ENCODE measurements around the gene ARMC9. TPM values are rescaled to one million over a fixed set of nuclear protein-coding genes. Genes with fewer than 3 reads are reported as not detected.

Gene ARMC9
- total and polyA plus RNA-seq, 2 of the 13 experiments (the other 11 are each of a cell fraction or from before 2014, with no cell fraction given) = 9.1 to 12.8 TPM

DNA sequence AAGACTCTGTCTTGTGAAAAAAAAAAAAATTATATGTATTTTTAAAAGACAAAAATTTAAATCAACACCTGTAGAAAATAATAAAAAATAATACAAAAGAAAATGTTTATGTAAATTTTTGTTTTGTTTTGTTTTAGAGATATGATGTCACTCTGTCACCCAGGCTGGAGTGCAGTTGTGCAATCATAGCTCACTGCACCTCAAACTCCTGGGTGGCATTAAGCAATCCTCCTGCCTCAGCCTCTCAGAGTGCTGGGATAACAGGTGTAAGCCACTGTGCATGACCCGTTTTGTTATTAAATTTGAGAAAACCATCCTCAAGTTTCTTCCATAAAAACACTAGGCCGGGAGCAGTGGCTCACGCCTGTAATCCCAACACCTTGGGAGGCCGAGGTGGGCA lies 140.9 kb downstream of the ARMC9 start (continued):
- TF ChIP-seq, protein P1, sequence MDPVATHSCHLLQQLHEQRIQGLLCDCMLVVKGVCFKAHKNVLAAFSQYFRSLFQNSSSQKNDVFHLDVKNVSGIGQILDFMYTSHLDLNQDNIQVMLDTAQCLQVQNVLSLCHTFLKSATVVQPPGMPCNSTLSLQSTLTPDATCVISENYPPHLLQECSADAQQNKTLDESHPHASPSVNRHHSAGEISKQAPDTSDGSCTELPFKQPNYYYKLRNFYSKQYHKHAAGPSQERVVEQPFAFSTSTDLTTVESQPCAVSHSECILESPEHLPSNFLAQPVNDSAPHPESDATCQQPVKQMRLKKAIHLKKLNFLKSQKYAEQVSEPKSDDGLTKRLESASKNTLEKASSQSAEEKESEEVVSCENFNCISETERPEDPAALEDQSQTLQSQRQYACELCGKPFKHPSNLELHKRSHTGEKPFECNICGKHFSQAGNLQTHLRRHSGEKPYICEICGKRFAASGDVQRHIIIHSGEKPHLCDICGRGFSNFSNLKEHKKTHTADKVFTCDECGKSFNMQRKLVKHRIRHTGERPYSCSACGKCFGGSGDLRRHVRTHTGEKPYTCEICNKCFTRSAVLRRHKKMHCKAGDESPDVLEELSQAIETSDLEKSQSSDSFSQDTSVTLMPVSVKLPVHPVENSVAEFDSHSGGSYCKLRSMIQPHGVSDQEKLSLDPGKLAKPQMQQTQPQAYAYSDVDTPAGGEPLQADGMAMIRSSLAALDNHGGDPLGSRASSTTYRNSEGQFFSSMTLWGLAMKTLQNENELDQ (CRISPR knock-in tag; IDR thresholded peaks at IDR 0.05; ENCODE audit: borderline replicate concordance) = no peak
- TF ChIP-seq, protein P2, sequence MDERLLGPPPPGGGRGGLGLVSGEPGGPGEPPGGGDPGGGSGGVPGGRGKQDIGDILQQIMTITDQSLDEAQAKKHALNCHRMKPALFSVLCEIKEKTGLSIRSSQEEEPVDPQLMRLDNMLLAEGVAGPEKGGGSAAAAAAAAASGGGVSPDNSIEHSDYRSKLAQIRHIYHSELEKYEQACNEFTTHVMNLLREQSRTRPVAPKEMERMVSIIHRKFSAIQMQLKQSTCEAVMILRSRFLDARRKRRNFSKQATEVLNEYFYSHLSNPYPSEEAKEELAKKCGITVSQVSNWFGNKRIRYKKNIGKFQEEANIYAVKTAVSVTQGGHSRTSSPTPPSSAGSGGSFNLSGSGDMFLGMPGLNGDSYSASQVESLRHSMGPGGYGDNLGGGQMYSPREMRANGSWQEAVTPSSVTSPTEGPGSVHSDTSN (CRISPR knock-in tag; IDR thresholded peaks at IDR 0.05) = no peak

DNA sequence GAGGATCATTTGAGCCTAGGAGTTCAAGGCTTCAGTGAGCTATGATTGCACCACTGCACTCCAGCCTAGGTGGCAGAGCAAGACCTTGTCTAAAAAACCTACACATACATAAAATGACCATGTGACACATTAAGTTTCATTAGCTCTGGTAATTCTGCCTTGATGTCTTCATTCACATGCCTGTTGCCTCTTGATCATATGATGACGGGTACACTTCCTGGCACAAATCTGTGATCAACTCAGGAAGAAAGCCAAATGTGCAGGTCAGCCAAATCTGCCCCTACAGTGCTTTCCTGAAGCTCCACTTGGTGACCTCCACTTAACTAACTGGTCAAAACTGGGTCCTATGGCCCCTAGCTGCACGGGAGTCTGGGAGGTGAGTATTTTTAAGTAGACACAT lies 142.7 kb downstream of the ARMC9 start:
- FAIRE-seq (no peak), ATAC-seq (no peak), DNase-seq (ENCODE audit: low spot score) (no peak)
- no peak overlapping the region for H3K4me2 ChIP-seq (ENCODE audit: low read depth, low read length)
- H3K27ac ChIP-seq (ENCODE audit: extremely low read length, insufficient read depth, low read length) = no peak overlapping the region
- ChIA-PET POLR2A (no interaction called here), CTCF (ENCODE audit: low intra/inter-chr PET ratio, low total read pairs) (no interaction called here)
- 82% methylated on average over 2 of the region's 2 CpGs for WGBS (ENCODE audit: low lambda C conversion rate)
- H2AFZ ChIP-seq (ENCODE audit: low read length) = no peak overlapping the region
- H3K4me3 ChIP-seq (replicated peaks in 1 of 3; ENCODE audit: insufficient read depth in 1 of 3, low read depth in 2 of 3, low read length in 3 of 3) = no peak overlapping the region
- no peaks in the 10 kb centered on the region for H4K20me1 ChIP-seq (ENCODE audit: insufficient read depth, low read length)
- in situ Hi-C loops (cut with HindIII; ENCODE audit: extremely low pct_ligation_motif_present, low pct_unique_long_range_greater_than_20kb) = no loop called here
- no TSS peak for BruUV-seq (replicated peaks)
- H3K79me2 ChIP-seq (ENCODE audit: insufficient read depth, low read length) = no peaks in the 10 kb centered on the region
- no peaks in the 10 kb centered on the region for H3K36me3 ChIP-seq (replicated peaks in 1 of 2; ENCODE audit: control insufficient read depth in 1 of 2, insufficient read depth in 2 of 2, low read length in 2 of 2)
- no peak for TF ChIP-seq ZNF350 (CRISPR knock-in tag; IDR thresholded peaks at IDR 0.05; ENCODE audit: borderline replicate concordance, low read depth)
- no peak for TF ChIP-seq ZNF619 (CRISPR knock-in tag; IDR thresholded peaks at IDR 0.05)
- TF ChIP-seq NFE2L1 (CRISPR knock-in tag; IDR thresholded peaks at IDR 0.05; ENCODE audit: borderline replicate concordance) = no peak
- no peak for TF ChIP-seq CEBPG (CRISPR knock-in tag; IDR thresholded peaks at IDR 0.05)
- TF ChIP-seq, protein P3, sequence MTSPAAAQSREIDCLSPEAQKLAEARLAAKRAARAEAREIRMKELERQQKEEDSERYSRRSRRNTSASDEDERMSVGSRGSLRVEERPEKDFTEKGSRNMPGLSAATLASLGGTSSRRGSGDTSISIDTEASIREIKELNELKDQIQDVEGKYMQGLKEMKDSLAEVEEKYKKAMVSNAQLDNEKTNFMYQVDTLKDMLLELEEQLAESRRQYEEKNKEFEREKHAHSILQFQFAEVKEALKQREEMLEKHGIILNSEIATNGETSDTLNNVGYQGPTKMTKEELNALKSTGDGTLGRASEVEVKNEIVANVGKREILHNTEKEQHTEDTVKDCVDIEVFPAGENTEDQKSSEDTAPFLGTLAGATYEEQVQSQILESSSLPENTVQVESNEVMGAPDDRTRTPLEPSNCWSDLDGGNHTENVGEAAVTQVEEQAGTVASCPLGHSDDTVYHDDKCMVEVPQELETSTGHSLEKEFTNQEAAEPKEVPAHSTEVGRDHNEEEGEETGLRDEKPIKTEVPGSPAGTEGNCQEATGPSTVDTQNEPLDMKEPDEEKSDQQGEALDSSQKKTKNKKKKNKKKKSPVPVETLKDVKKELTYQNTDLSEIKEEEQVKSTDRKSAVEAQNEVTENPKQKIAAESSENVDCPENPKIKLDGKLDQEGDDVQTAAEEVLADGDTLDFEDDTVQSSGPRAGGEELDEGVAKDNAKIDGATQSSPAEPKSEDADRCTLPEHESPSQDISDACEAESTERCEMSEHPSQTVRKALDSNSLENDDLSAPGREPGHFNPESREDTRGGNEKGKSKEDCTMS (CRISPR knock-in tag; conservative IDR thresholded peaks at IDR 0.05) = no peak
- TF ChIP-seq GPN1 (CRISPR knock-in tag; IDR thresholded peaks at IDR 0.05; ENCODE audit: borderline replicate concordance) = no peak
- no peak for TF ChIP-seq ZNF577 (CRISPR knock-in tag; IDR thresholded peaks at IDR 0.05; ENCODE audit: borderline replicate concordance, low read depth)
- TF ChIP-seq ZNF841 (CRISPR knock-in tag; IDR thresholded peaks at IDR 0.05; ENCODE audit: borderline replicate concordance) = no peak
- no peak for TF ChIP-seq FOXA1 (IDR thresholded peaks at IDR 0.05)
- TF ChIP-seq FOXA1 (CRISPR knock-in tag; IDR thresholded peaks at IDR 0.05) = no peak
- no peak for TF ChIP-seq FOXC1 (CRISPR knock-in tag; IDR thresholded peaks at IDR 0.05; ENCODE audit: borderline replicate concordance)
- no peak for TF ChIP-seq TBP (CRISPR knock-in tag; IDR thresholded peaks at IDR 0.05)
- TF ChIP-seq GABPA (IDR thresholded peaks at IDR 0.05; ENCODE audit: low read depth, low read length) = no peak
- TF ChIP-seq GABPA (CRISPR knock-in tag; IDR thresholded peaks at IDR 0.05; ENCODE audit: low read depth) = no peak
- no peak for TF ChIP-seq HOXA9 (CRISPR knock-in tag; IDR thresholded peaks at IDR 0.05; ENCODE audit: borderline replicate concordance)
- no peak for TF ChIP-seq EEA1 (CRISPR knock-in tag; IDR thresholded peaks at IDR 0.05; ENCODE audit: borderline replicate concordance)
- TF ChIP-seq ZNF775 (CRISPR knock-in tag; IDR thresholded peaks at IDR 0.05; ENCODE audit: borderline replicate concordance) = no peak
- intact Hi-C loops (cut with micrococcal nuclease; ENCODE audit: unreplicated experiment) = no loop called here
- no peaks in the 10 kb centered on the region for H3K9me3 ChIP-seq (ENCODE audit: low read length)
- peaks cover 10% of the 10 kb centered on the region for H3K4me1 ChIP-seq (ENCODE audit: insufficient read depth, low read length)
- no peak overlapping the region for H3K9ac ChIP-seq (ENCODE audit: insufficient read depth, low read depth, low read length)
- H3K27me3 ChIP-seq (ENCODE audit: control insufficient read depth in 1 of 2, insufficient read depth in 2 of 2, low read length in 2 of 2) = no peaks in the 10 kb centered on the region

Measured in HepG2 (cell line).